Upper lobe of right lung (tissue), 1 donor: ENCODE data around the gene ARL6IP4. TPM values are rescaled to one million over a fixed set of nuclear protein-coding genes. Genes with fewer than 3 reads are reported as not detected.
"Not testable (repeated sequence)": the region's sequence is repeated elsewhere in the genome, so short reads cannot be mapped to it uniquely, and the experiment has no call there.

Experiments
- ATAC-seq: fragments of 200-7000 bp; cut with Tn5 transposase; one replicate; pipeline ENCODE4 v1.9.1; 2020; ENCODE audit warnings: mild to moderate bottlenecking, moderate library complexity
- DNase-seq: peaks from one replicate; pipeline ENCODE4 v3.0.0-alpha.2; 2020
- H3K27ac ChIP-seq: fragments of 200-600 bp; one replicate; pipeline ENCODE4 v1.8.0; 2022
- H3K27me3 ChIP-seq: fragments of 200-600 bp; one replicate; pipeline ENCODE4 v1.8.0; 2022; ENCODE audit warnings: mild to moderate bottlenecking
- H3K36me3 ChIP-seq: fragments of 200-600 bp; one replicate; pipeline ENCODE4 v1.8.0; 2022
- H3K4me1 ChIP-seq: fragments of 200-600 bp; one replicate; pipeline ENCODE4 v1.8.0; 2022
- H3K4me3 ChIP-seq: fragments of 200-600 bp; one replicate; pipeline ENCODE4 v1.8.0; 2022; ENCODE audit warnings: mild to moderate bottlenecking
- H3K9me3 ChIP-seq: fragments of 200-600 bp; one replicate; pipeline ENCODE4 v1.8.0; 2022
- intact Hi-C: fragments of 100-400 bp; cut with DNase I; formaldehyde crosslinking; loops from one replicate; pipeline ENCODE4 v1.11.0; 2022
- total RNA-seq: library from RNA; stranded (reverse); fragmentation: NEBNext Ultra II Directional; extraction: Animal tissue kit (Norgen Biotek cat#: 25700); gene quantifications from one replicate; pipeline ENCODE4 v1.2.1, GENCODE V29; 2021
- TF ChIP-seq, protein P1 (sequence below): fragments of 200-600 bp; IDR thresholded peaks from one replicate; pipeline ENCODE4 v1.8.0; 2022; ENCODE audit warnings: antibody characterized with exemption
- donor health status: DM: no; HTN: yes; CAD: no; lungs with severe emphysema.

The ARL6IP4 gene
- total RNA-seq, 1 donor from 2014 or later = 124 TPM

- intact Hi-C loops = no loop called here
Measured at GRCh38 chr12:122939125-122939524, 41.4 kb upstream of the ARL6IP4 start.

GRCh38 chr12:122941351-122941750, 39.1 kb upstream of the ARL6IP4 start:
- DNase-seq, H3K4me3 ChIP-seq, intact Hi-C loops, H3K9me3 ChIP-seq, H3K36me3 ChIP-seq, ATAC-seq, H3K27ac ChIP-seq, H3K27me3 ChIP-seq: not testable (repeated sequence)
- H3K4me1 ChIP-seq = peaks cover 10% of the 10 kb centered on the region

More at GRCh38 chr12:122939125-122939524, 41.4 kb upstream of the ARL6IP4 start:
- TF ChIP-seq, protein P1, sequence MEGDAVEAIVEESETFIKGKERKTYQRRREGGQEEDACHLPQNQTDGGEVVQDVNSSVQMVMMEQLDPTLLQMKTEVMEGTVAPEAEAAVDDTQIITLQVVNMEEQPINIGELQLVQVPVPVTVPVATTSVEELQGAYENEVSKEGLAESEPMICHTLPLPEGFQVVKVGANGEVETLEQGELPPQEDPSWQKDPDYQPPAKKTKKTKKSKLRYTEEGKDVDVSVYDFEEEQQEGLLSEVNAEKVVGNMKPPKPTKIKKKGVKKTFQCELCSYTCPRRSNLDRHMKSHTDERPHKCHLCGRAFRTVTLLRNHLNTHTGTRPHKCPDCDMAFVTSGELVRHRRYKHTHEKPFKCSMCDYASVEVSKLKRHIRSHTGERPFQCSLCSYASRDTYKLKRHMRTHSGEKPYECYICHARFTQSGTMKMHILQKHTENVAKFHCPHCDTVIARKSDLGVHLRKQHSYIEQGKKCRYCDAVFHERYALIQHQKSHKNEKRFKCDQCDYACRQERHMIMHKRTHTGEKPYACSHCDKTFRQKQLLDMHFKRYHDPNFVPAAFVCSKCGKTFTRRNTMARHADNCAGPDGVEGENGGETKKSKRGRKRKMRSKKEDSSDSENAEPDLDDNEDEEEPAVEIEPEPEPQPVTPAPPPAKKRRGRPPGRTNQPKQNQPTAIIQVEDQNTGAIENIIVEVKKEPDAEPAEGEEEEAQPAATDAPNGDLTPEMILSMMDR = no peak
- DNase-seq = no peak
- Histone ChIP-seq H3K36me3 (no peaks in the 10 kb centered on the region), H3K4me1 (peaks cover 9% of the 10 kb centered on the region), H3K27me3 (no peaks in the 10 kb centered on the region), H3K27ac (no peak overlapping the region), H3K4me3 (no peak overlapping the region), H3K9me3 (no peaks in the 10 kb centered on the region)
- no peak for ATAC-seq

GRCh38 chr12:122942637-122943036, 37.8 kb upstream of the ARL6IP4 start:
- ATAC-seq = no peak
- no peak for DNase-seq
- TF ChIP-seq, protein P1 = no peak
- Histone ChIP-seq H3K9me3 (no peaks in the 10 kb centered on the region), H3K4me3 (no peak overlapping the region), H3K4me1 (peaks cover 21% of the 10 kb centered on the region), H3K36me3 (no peaks in the 10 kb centered on the region), H3K27me3 (no peaks in the 10 kb centered on the region), H3K27ac (peak overlapping the region; percentile 32)
- intact Hi-C loops = no loop called here

GRCh38 chr12:122943196-122943595, 37.3 kb upstream of the ARL6IP4 start:
- H3K9me3 ChIP-seq = no peaks in the 10 kb centered on the region
- intact Hi-C loops = no loop called here
- DNase-seq (no peak), ATAC-seq (no peak)
- peak overlapping the region; percentile 32 for H3K27ac ChIP-seq
- no peak overlapping the region for H3K4me3 ChIP-seq
- TF ChIP-seq, protein P1 = no peak
- no peaks in the 10 kb centered on the region for H3K27me3 ChIP-seq
- peaks cover 21% of the 10 kb centered on the region for H3K4me1 ChIP-seq
- H3K36me3 ChIP-seq = no peaks in the 10 kb centered on the region

DNA sequence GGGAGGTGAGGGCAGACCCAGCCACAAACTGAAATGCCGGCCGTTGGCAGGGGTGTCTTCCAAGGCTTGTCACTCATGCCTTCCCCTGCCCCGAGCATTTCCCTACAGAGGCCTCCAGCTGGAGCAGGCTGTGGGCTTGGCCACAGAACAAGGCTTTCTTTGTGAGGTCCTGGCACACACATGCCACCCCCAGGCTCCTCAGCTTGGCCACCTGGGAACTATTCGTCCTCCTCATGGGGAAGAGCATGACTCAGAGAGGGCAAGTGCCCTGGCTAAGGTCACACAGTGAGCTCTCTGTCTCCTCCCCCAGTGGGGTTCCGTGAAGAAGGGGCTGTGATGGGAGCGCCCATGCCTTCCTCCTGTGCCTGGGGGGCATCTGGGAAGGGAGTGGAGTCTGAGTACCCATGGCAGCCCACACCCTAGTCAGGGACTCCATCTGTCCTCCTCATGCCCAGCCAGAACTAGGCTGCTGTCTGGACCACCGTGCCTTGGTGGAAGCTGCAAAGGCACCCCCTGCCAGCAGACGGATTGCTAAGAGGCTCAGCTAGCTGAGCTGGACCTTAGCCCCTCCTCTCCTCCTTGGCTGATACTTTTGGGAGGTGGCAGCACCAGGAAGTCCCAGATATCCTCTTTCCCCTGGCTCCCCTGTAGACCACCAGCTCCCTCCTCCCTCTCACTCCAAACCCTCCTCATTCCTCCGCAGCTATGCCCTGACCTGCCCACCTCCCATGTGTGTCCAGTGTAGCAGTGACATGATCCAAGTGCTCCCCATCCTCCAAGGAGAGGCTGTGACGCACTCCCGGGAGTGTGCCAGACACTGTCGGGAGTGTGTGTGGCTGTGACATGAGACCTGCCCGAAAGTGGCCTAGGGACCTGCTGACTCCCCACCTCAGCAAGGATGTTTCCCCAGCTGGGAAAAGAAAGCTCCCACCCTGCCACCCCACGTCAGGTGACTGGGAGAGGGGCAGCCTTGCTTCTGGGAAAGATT, 35.6 kb upstream of the ARL6IP4 start:
- intact Hi-C loops = no loop called here
- H3K4me1 ChIP-seq = peaks cover 21% of the 10 kb centered on the region
- ATAC-seq = no peak

More for the DNA sequence above, 35.6 kb upstream of the ARL6IP4 start:
- H3K4me3 ChIP-seq = no peak overlapping the region
- no peaks in the 10 kb centered on the region for H3K27me3 ChIP-seq
- no peak for DNase-seq
- TF ChIP-seq, protein P1 = no peak
- no peaks in the 10 kb centered on the region for H3K36me3 ChIP-seq
- H3K9me3 ChIP-seq = no peaks in the 10 kb centered on the region
- no peak overlapping the region for H3K27ac ChIP-seq
